Astrocyte of the spinal cord (primary cell): Measurements from ENCODE around the gene CACNG6.

Source experiments
- DNase-seq: peaks from one replicate; pipeline ENCODE4 v3.0.0; 2011; ENCODE audit warnings: low read depth, low spot score
- H3K4me3 ChIP-seq: 2 replicates; pipeline ENCODE4 v1.5.1; 2011; ENCODE audit warnings: low read depth, mild to moderate bottlenecking, low read length, moderate library complexity
- in situ Hi-C: cut with HindIII; loops from 2 replicates; pipeline ENCODE4 v1.10.0; 2017; ENCODE audit warnings: low sequenced_read_pairs
- TF ChIP-seq, protein P1 (sequence below): IDR thresholded peaks from 2 replicates; pipeline ENCODE4 v1.5.1; 2012; ENCODE audit warnings: low read depth, mild to moderate bottlenecking, low read length, inconsistent platforms

CACNG6 gene

DNA sequence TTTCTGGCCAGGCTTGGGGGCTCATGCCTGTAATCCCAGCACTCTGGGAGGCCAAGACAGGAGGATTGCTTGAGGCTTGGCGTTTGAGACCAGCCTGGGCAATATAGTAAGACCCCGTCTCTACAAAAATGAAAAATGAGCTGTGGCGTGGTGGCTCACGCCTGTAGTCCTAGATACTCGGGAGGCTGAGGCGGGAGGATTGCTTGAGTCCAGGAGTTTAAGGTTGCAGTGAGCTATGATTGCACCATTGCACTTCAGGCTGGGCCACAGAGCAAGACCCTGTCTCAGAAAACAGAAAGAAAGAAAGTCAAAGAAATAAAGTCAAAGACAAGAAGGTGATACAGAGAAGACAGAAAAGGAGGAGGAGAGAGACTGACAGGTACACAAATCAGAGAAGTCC is 2.5 kb upstream of the CACNG6 start:
- H3K4me3 ChIP-seq = no peak overlapping the region
- in situ Hi-C loops = no loop called here
- TF ChIP-seq, protein P1, sequence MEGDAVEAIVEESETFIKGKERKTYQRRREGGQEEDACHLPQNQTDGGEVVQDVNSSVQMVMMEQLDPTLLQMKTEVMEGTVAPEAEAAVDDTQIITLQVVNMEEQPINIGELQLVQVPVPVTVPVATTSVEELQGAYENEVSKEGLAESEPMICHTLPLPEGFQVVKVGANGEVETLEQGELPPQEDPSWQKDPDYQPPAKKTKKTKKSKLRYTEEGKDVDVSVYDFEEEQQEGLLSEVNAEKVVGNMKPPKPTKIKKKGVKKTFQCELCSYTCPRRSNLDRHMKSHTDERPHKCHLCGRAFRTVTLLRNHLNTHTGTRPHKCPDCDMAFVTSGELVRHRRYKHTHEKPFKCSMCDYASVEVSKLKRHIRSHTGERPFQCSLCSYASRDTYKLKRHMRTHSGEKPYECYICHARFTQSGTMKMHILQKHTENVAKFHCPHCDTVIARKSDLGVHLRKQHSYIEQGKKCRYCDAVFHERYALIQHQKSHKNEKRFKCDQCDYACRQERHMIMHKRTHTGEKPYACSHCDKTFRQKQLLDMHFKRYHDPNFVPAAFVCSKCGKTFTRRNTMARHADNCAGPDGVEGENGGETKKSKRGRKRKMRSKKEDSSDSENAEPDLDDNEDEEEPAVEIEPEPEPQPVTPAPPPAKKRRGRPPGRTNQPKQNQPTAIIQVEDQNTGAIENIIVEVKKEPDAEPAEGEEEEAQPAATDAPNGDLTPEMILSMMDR = no peak
- no peak for DNase-seq

DNA sequence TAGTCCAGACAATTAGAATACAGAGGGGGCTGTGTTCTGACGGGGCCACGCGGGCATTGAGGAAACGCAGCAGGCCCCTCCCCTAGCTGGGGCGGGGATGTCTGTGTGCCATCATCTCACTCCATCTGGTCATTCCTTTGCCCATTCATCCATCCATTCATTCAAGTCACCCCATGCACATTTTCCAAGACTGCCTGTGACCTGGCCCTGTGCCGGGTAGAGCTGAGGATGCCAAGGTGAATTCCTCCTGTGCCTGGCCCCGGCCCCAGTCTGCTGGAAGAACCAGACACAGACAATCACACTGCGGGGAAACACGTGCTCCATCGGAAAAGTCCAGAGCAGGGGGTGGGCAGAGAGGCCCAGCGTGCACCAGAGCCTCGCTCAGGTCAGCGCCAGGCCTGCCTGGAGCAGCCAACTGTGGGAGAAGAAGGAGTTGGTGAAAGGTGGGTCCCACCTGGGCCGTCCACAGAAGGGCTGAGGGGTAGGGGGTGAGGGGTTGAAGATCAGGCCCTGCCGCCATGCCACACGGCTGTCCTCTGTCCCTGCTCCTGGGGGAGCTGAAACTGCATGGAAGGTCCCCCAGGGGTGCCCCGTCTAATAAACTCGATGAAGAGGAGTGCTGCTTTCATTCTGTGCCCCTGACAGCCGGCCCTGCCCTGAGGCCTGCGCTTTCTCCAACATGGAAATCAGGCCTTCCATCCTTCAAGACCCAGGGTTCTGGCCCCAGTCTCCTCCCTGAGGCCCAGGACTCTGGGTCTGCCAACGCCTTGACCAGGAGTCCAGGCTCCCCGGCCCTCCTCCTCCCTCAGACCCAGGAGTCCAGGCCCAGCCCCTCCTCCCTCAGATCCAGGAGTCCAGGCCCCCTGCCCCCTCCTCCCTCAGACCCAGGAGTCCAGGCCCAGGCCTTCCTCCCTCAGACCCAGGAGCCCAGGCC is 1.6 kb upstream of the CACNG6 start:
- in situ Hi-C loops = no loop called here
- no peak overlapping the region for H3K4me3 ChIP-seq
- TF ChIP-seq, protein P1 = no peak
- no peak for DNase-seq

DNA sequence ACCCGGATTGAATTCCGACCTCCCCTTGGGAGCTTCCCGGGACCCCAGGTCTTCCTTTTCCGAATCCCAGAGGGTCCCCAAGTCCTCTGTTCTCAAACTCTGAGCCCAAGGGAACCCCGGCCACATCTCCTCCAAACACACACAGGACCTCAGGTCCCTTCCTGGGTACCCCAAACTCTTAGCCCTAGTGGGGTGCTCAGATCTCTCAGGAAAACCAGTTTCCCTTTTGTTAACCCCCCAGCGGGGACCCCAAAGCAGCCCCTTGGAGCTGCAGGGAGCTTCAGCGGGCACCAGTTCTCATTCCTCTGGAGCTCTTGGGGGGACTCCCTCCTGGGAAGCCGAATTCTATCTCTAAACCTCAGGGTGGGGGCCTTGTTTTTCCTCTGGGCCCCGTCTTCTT is 774 bp downstream of the CACNG6 start:
- TF ChIP-seq, protein P1 = no peak
- no peak for DNase-seq
- in situ Hi-C loops = no loop called here
- no peak overlapping the region for H3K4me3 ChIP-seq

DNA sequence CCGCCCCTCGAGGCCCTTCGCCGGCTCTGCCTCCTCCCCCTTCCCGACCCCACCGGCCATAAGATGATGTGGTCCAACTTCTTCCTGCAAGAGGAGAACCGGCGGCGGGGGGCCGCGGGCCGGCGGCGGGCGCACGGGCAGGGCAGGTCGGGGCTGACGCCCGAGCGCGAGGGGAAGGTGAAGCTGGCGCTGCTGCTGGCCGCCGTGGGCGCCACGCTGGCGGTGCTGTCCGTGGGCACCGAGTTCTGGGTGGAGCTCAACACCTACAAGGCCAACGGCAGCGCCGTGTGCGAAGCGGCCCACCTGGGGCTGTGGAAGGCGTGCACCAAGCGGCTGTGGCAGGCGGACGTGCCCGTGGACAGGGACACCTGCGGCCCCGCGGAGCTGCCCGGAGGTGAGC is 1.4 kb downstream of the CACNG6 start:
- DNase-seq = no peak
- TF ChIP-seq, protein P1 = no peak
- H3K4me3 ChIP-seq = no peak overlapping the region
- in situ Hi-C loops = no loop called here

DNA sequence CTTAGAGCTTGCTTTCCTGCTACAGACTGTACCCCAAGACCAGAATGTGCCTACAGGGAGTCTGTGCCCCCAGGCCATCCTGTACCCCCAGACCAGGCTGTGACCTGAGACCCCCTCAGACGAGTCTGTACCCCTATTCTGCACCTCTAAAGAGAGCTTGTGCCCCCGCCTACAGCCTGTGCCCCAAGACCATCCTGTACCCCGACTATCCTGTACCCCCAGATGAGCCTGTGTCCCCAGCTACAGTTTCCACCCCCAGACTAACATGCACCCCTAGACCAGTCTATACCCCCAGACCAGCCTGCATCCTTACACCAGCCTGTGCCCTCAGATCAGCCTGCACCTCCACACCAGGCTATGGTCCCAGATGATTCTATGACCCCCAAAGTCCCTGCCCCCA is 2.0 kb downstream of the CACNG6 start:
- H3K4me3 ChIP-seq = no peak overlapping the region
- no peak for DNase-seq
- in situ Hi-C loops = no loop called here
- TF ChIP-seq, protein P1 = no peak

DNA sequence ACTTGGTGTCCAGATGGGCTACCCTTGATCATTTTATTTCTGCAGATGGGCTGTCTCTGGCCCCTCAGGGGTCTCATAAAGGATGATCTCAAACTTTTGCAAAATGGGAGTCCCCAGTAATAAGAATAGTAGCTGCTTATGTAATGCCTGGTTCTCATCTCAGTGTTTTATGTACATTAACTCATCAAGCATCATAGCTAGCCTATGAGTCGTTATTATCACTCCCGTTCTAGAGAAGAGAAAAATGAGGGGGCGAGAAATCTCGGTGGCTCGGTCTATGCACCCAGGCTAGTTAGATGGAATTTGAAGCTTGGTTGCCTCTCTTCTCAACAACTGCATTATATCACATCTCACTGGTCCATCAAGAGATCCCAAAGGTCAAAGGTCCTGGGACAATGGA is 3.4 kb downstream of the CACNG6 start:
- DNase-seq = no peak
- in situ Hi-C loops = no loop called here
- H3K4me3 ChIP-seq = no peak overlapping the region
- TF ChIP-seq, protein P1 = no peak
